Omental fat pad (tissue), 4 donors: ENCODE results near the gene C10orf105. TPM values are rescaled to one million over a fixed set of nuclear protein-coding genes. Genes with fewer than 3 reads are reported as not detected.

ENCODE experiments used
- ATAC-seq: fragments of 150-250 bp; one replicate; pipeline ENCODE4 v1.9.1; 2016; ENCODE audit warnings: mild to moderate bottlenecking, moderate library complexity; ENCODE audit not compliant: low FRiP score
- DNase-seq: peaks from one replicate; pipeline ENCODE4 v3.0.0-alpha.2; 2019; ENCODE audit warnings: low spot score
- CTCF ChIP-seq, 3 donors: fragments of 450-650 bp; IDR thresholded peaks; one replicate each; pipeline ENCODE4 v1.5.1; 2016 to 2017; ENCODE audit warnings: antibody characterized with exemption in 3 of 3, mild to moderate bottlenecking in 3 of 3, moderate library complexity in 2 of 3
- total RNA-seq, 4 donors: library from RNA; depleted of rRNA; stranded (reverse); fragments of >200 nt; gene quantifications; one replicate each; pipeline ENCODE4 v1.1.0, GENCODE V29; 2016

C10orf105 gene
- total RNA-seq, 4 donors from 2014 or later = 0.16 to 0.56 (median 0.31) TPM

GRCh38 chr10:71746344-71747037, 26.9 kb upstream of the C10orf105 start:
- TF ChIP-seq CTCF (IDR thresholded peaks at IDR 0.05) = no peak
- DNase-seq = no peak
- no peak for ATAC-seq

- ATAC-seq (no peak), DNase-seq (no peak)
- TF ChIP-seq CTCF (IDR thresholded peaks at IDR 0.05) = no peak
Observed at GRCh38 chr10:71745664-71746250, 26.2 kb upstream of the C10orf105 start.

GRCh38 chr10:71744897-71745663, 25.5 kb upstream of the C10orf105 start:
- TF ChIP-seq CTCF (IDR thresholded peaks at IDR 0.05) = no peak
- no peak for ATAC-seq
- no peak for DNase-seq

- DNase-seq (no peak), ATAC-seq (no peak)
- TF ChIP-seq CTCF (IDR thresholded peaks at IDR 0.05) = no peak
Observed at GRCh38 chr10:71743866-71744265, 24.3 kb upstream of the C10orf105 start.

- TF ChIP-seq CTCF (IDR thresholded peaks at IDR 0.05) = no peak
- ATAC-seq (no peak), DNase-seq (no peak)
Observed at GRCh38 chr10:71743089-71743838, 23.7 kb upstream of the C10orf105 start.

- no peak for TF ChIP-seq CTCF (IDR thresholded peaks at IDR 0.05)
- no peak for DNase-seq
- ATAC-seq = no peak
Observed at GRCh38 chr10:71742301-71743088, 22.9 kb upstream of the C10orf105 start.
